Stomach smooth muscle (tissue), 2 donors: ENCODE results near the gene KHNYN.
"Not testable (repeated sequence)": the region's sequence is repeated elsewhere in the genome, so short reads cannot be mapped to it uniquely, and the experiment has no call there.

ENCODE experiments used
- H3K27ac ChIP-seq: one replicate; pipeline ENCODE4 v1.7.0; 2013; ENCODE audit warnings: mild to moderate bottlenecking, low read length, inconsistent platforms
- H3K27me3 ChIP-seq, 2 donors: one replicate each; pipeline ENCODE4 v1.7.0; 2013; ENCODE audit warnings: low read length in 2 of 2; ENCODE audit not compliant: insufficient read depth in 2 of 2, control insufficient read depth in 1 of 2
- H3K36me3 ChIP-seq, 2 donors: one replicate each; pipeline ENCODE4 v1.7.0; 2013; ENCODE audit warnings: low read length in 2 of 2; ENCODE audit not compliant: control insufficient read depth in 2 of 2, insufficient read depth in 2 of 2
- H3K4me1 ChIP-seq: one replicate; pipeline ENCODE4 v1.7.0; 2013; ENCODE audit warnings: low read length; ENCODE audit not compliant: control insufficient read depth, insufficient read depth
- H3K4me3 ChIP-seq, 2 donors: one replicate each; pipeline ENCODE4 v1.7.0; 2013; ENCODE audit warnings: low read length in 2 of 2
- H3K9ac ChIP-seq, 2 donors: one replicate each; pipeline ENCODE4 v1.7.0; 2013; ENCODE audit warnings: low read length in 2 of 2, mild to moderate bottlenecking in 1 of 2
- H3K9me3 ChIP-seq, 2 donors: one replicate each; pipeline ENCODE4 v1.7.0; 2013; ENCODE audit warnings: low read length in 2 of 2; ENCODE audit not compliant: control insufficient read depth in 2 of 2
- donor health status: healthy.
- donor health status: Pancreatic carcinoma.

Gene KHNYN

DNA sequence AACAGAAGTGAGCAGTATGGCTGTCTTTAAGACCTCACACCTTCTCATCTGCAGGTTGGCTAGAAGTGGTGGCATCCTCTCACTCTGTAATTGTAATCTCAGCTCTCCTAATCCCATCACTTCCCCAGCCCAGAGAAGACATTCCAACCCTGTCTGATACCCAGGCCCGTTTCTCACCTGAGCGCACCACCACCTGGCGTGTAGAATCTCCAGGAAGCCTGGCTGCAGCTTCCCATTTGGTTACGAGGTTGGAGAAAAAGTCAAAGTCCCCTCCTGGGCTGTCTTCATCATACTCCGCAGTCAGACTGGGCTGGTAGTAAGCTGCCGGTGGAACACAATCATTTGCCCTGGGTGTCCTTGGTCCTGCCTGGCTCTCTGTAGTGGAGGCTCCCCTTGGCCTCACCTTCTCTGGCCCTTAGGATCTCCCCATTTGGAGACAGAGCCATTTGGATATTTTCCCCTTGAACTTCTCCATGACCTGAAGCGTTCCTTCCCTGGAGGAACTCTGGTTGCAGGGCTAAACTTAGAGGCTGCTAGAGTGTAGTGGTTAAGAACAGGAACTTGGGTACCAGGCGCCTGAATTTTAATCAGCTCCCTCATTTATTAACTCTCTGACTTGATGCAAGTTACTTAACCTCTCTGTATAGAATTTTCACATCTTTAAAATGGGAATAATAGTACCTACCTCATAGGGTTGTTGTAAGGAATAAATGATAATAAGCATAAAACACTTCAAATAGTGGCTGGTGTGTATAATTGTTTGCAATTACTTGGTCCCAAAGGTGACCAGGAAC, 11.0 kb downstream of the KHNYN start:
- Histone ChIP-seq H3K27ac (no peak overlapping the region), H3K4me3 (no peak overlapping the region), H3K27me3 (no peaks in the 10 kb centered on the region), H3K9me3 (no peaks in the 10 kb centered on the region), H3K9ac (peak overlapping the region in 1 of 2 donors; percentile 2), H3K36me3 (peaks cover 40 to 45% of the 10 kb centered on the region in 2 donors), H3K4me1 (peaks cover 42% of the 10 kb centered on the region)

DNA sequence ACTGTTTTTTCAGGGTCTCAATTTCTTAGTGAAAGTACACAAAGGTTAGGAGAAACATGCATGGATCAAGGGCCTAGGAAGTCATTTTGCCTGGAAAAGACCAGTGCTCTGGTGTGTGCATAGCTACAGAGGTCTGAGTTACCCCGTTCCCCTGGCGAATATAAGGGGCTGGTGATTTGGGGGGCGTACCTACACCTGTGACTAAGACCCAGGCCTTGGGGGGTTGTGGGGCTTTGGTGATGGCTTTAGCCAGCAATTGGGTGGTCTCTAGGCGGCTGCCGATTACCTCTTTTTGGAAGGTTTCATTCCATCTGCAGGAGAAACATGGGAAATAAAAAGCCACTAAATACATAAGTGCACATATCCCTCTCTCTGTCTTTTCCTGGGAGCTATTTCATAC, 11.7 kb downstream of the KHNYN start:
- H3K27me3 ChIP-seq: no peaks in the 10 kb centered on the region
- peaks cover 37% of the 10 kb centered on the region for H3K4me1 ChIP-seq
- H3K9me3 ChIP-seq: no peaks in the 10 kb centered on the region
- peaks cover 35 to 38% of the 10 kb centered on the region in 2 donors for H3K36me3 ChIP-seq
- peak overlapping the region; percentile 100 for H3K27ac ChIP-seq
- peak overlapping the region; percentile 88 to 91 for H3K4me3 ChIP-seq
- peak overlapping the region; percentile 99 for H3K9ac ChIP-seq

- Histone ChIP-seq H3K27ac (peak overlapping the region; percentile 100), H3K4me1 (peaks cover 33% of the 10 kb centered on the region), H3K36me3 (peaks cover 33 to 38% of the 10 kb centered on the region in 2 donors), H3K4me3 (peak overlapping the region; percentile 88 to 91), H3K27me3 (no peaks in the 10 kb centered on the region), H3K9me3 (no peaks in the 10 kb centered on the region), H3K9ac (peak overlapping the region; percentile 99)
Measured at GRCh38 chr14:24441904-24442239, 12.1 kb downstream of the KHNYN start.

- Histone ChIP-seq H3K9me3 (no peaks in the 10 kb centered on the region), H3K4me1 (peaks cover 28% of the 10 kb centered on the region)
Measured at GRCh38 chr14:24442240-24443052, 12.7 kb downstream of the KHNYN start, which contains the start of gene SDR39U1. Gene SDR39U1, minus strand, starts transcription at chr14:24442776. Its CDS starts 7 bp downstream, at chr14:24442769.

GRCh38 chr14:24443053-24443665, 13.4 kb downstream of the KHNYN start:
- H3K9me3 ChIP-seq: no peaks in the 10 kb centered on the region
- H3K27ac ChIP-seq: peak overlapping the region; percentile 100
- H3K9ac ChIP-seq: peak overlapping the region; percentile 74 to 99
- H3K4me1 ChIP-seq: peaks cover 25% of the 10 kb centered on the region
- peaks cover 21 to 27% of the 10 kb centered on the region in 2 donors for H3K36me3 ChIP-seq
- H3K27me3 ChIP-seq: no peaks in the 10 kb centered on the region
- H3K4me3 ChIP-seq: peak overlapping the region; percentile 68 to 88

More at GRCh38 chr14:24442240-24443052, 12.7 kb downstream of the KHNYN start, which contains the start of gene SDR39U1:
- Histone ChIP-seq H3K27me3 (no peaks in the 10 kb centered on the region), H3K9ac (peak within 1 kb of the TSS; percentile 99), H3K27ac (peak within 1 kb of the TSS; percentile 100), H3K4me3 (peak within 1 kb of the TSS; percentile 88 to 91), H3K36me3 (peaks cover 27 to 32% of the 10 kb centered on the region in 2 donors)

GRCh38 chr14:24450828-24451227, 21.1 kb downstream of the KHNYN start:
- H3K9me3 ChIP-seq, H3K36me3 ChIP-seq, H3K9ac ChIP-seq, H3K4me3 ChIP-seq, H3K27me3 ChIP-seq, H3K27ac ChIP-seq, H3K4me1 ChIP-seq: not testable (repeated sequence)

DNA sequence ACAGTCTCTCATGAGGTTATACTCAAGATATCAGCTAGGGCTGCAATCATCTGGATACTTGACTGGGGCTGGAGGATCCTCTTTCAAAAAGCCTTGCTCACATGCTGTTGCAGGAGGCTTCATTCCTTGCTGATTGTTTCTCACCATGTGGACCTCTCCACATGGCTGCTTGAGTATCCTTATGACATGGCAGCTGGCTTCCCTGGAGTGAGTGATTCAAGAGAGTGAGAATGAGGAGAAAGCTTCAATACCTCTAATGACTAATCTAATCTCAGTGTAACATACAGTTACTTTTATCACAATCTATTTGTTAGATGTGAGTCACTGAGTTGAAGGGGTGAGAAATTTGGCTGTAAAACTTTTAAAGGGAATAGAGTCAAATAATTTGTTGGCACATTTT, 27.2 kb downstream of the KHNYN start:
- Histone ChIP-seq H3K4me3 (no peak overlapping the region), H3K27ac (no peak overlapping the region), H3K9me3 (no peaks in the 10 kb centered on the region), H3K4me1 (no peaks in the 10 kb centered on the region), H3K9ac (no peak overlapping the region), H3K27me3 (no peaks in the 10 kb centered on the region), H3K36me3 (no peaks in the 10 kb centered on the region)

- Histone ChIP-seq H3K36me3 (no peaks in the 10 kb centered on the region), H3K9me3 (no peaks in the 10 kb centered on the region), H3K4me3 (no peak overlapping the region), H3K27ac (no peak overlapping the region), H3K4me1 (no peaks in the 10 kb centered on the region), H3K27me3 (no peaks in the 10 kb centered on the region), H3K9ac (no peak overlapping the region)
Measured at GRCh38 chr14:24458736-24459135, 29.0 kb downstream of the KHNYN start.

DNA sequence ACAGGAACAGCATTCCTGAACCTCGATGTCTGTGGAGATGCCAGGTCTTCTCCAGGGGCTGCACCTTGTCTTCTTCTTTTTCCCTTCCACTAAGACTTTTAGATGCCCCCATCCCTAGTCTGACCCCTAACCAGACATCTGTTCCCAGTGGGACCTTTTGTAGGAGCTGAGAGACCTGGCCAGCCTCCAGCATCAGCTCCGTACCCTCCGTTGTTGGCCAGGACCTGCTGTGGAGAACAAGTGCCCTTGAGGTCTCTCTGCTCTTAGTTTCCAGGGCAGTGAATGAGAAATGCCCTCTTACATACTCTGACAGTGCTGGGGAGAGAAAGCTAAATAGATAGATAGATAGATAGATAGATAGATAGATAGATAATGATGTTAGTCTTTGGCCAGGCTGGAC, 29.6 kb downstream of the KHNYN start:
- H3K36me3 ChIP-seq: no peaks in the 10 kb centered on the region
- H3K4me1 ChIP-seq: no peaks in the 10 kb centered on the region
- H3K9me3 ChIP-seq: no peaks in the 10 kb centered on the region
- no peak overlapping the region for H3K9ac ChIP-seq
- H3K27ac ChIP-seq: no peak overlapping the region
- no peaks in the 10 kb centered on the region for H3K27me3 ChIP-seq
- no peak overlapping the region for H3K4me3 ChIP-seq

GRCh38 chr14:24461336-24461735, 31.6 kb downstream of the KHNYN start:
- no peaks in the 10 kb centered on the region for H3K36me3 ChIP-seq
- H3K9ac ChIP-seq: no peak overlapping the region
- no peak overlapping the region for H3K27ac ChIP-seq
- H3K9me3 ChIP-seq: no peaks in the 10 kb centered on the region
- no peaks in the 10 kb centered on the region for H3K4me1 ChIP-seq
- no peak overlapping the region for H3K4me3 ChIP-seq
- H3K27me3 ChIP-seq: no peaks in the 10 kb centered on the region
